Activated T-cell treated with anti-CD3 and anti-CD28 coated beads, Interleukin-2, amount 50 U/mL, for 48 hours (primary cell): ENCODE measurements around the gene SLC25A29.
"Not testable (repeated sequence)": the region's sequence is repeated elsewhere in the genome, so short reads cannot be mapped to it uniquely, and the experiment has no call there.

Experiments
- DNase-seq, 2 experiments: peaks; one replicate each; pipeline ENCODE4 v3.0.0-alpha.2; 2020

The SLC25A29 gene

DNA sequence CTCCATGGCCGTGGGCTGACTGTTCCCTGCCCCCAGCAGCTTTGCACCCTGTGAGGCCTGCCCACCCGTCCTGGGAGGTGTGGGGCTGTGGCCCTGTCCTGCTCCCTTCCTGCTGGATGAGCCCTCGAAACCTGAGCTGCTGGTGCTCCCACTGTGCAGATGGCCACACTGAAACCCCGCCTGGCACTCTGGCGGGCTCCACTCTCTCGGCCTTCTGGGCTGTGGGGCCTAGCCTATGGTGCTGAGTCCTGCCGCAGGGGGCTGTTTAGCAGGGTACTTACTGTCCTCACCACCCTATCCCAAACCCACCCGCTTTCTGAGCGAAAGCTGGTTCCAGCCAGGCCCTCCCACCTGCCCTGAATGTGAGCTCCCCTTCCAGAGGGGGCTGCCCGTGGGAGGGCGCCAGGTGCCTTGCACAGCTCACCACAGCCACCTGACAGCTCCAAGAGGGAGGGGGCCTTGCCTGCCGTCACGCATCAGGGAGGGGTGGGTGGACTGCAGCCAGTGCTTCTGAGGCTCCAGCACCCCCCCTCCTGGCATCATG, 24.2 kb upstream of the SLC25A29 start:
- no peak for DNase-seq

DNA sequence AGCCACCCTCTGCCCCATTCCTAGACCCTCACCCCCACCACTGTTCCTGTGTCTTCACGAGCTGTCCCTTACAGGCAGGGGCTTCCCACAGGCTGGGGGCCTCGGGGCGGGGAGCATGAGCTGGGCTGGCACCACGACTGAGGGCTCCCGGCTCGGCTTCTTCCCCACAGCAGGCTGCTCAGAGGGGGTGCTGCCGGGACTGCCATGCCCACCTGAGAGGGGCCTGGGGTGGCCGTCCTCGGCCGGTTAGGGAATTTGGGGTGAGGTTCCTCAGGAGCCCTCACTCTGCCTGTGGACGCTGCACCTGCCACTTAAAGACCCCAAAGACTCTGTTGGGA, 23.7 kb upstream of the SLC25A29 start:
- DNase-seq = no peak

DNA sequence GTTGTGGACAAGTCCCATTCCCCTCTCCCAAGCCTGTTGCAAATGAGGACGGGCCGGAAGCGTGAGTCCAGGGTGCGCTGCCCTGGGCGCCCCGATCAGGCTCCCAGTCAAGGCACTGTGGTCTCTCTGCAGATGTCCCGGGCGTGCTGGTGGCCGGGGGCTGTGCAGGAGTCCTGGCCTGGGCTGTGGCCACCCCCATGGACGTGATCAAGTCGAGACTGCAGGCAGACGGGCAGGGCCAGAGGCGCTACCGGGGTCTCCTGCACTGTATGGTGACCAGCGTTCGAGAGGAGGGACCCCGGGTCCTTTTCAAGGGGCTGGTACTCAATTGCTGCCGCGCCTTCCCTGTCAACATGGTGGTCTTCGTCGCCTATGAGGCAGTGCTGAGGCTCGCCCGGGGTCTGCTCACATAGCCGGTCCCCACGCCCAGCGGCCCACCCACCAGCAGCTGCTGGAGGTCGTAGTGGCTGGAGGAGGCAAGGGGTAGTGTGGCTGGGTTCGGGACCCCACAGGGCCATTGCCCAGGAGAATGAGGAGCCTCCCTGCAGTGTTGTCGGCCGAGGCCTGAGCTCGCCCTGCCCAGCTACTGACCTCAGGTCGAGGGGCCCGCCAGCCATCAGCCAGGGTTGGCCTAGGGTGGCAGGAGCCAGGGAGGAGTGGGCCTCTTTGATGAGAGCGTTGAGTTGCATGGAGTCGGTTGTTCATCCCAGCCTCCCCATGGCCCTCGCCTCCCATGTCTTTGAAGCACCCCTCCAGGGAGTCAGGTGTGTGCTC, 23.2 kb upstream of the SLC25A29 start:
- DNase-seq = no peak

- no peak for DNase-seq
Observed at GRCh38 chr14:100328495-100329163, 22.4 kb upstream of the SLC25A29 start.

DNA sequence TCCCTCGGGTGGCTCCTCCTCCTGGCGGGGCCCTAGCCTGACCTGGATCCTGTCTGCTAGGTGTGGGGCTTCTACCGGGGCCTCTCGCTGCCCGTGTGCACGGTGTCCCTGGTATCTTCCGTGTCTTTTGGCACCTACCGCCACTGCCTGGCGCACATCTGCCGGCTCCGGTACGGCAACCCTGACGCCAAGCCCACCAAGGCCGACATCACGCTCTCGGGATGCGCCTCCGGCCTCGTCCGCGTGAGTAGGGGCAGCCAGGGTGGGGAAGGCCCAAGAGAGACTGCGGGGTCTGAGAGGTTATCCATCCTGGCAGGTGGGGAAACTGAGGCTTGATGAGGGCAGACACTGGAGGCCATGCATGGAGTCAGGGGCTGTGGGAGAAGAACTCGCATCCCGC, 20.9 kb upstream of the SLC25A29 start:
- DNase-seq = no peak

DNA sequence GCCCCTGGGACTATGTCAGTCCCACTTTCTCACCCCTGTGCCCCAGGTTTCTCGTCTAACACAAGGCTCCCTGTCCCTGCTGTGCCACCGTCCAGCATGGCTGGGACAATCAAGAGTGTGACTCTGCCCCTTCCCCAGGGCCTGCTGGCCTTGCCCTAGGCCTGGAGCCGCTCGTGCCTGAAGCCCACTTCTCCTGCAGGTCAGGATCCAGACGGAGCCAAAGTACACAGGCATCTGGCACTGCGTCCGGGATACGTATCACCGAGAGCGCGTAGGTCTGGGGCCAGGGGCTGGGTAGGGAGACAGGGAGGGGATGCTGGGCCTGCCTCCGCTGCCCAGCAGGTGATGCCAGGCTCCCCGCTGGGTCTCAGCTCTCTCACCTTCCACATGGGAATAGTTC, 19.7 kb upstream of the SLC25A29 start:
- no peak for DNase-seq

DNA sequence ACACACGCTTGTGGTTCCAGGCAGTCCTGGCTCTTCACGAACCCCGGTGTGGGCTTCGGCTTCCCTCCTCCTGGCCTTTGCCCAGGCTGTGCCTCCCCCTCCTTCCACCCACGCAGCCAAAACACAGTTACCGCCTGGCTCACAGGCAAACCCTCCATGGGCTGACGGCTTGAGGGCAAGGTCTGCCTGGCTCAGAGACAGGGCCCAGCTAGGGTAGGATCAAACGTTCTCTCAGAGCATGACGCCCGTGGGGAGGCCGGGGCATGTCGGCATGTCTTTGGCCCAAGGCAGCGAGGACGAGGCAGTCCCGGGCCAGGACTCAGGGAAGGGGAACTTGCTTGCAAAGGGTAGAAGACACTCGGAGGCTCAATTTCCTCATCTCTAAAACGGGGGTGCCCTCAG, 19.0 kb upstream of the SLC25A29 start:
- no peak for DNase-seq

GRCh38 chr14:100323942-100324307, 17.7 kb upstream of the SLC25A29 start:
- no peak for DNase-seq

DNA sequence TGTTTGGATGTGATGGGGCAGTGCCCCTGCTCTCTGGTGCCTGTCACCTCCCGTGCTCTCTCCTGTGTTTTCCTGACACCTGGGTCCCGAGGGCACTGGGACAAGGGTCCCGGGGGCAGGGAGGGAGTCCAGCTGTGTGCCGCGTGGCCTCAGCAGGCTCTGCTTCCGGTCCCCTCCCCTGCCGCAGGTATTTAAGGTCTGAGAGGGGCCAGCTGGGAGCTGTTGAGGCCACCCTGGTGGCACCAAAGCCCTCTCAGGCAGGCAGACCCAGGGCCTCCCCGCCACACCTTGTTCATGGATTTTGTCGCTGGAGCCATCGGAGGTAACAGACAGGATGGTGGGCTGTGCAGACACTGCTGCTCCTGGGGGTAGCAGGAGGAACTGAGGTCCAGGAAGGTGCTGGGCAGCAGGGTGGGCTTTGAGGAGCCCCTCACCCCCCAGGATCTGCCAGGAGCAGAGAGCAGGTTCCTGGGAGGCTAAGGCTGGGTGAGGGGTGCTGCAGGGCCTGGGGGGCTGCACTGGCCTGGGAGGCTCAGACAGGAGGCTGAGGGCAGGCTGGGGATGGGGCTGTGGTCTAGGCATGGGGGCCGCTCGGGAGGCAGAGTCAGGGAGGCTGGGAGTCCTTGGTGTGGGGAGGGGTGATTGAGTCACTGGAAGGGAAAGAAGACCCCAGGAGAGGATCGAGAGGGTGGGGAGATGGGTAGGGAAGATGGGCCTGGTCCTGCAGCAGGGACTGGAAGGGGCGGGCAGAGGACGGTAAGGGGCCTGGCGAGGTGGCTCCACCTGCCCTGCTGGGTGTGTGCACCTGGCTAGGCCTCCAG, 17.1 kb upstream of the SLC25A29 start, which contains the start of gene SLC25A47:
Gene SLC25A47 (plus strand): TSS at position 219 of the 821 bp plus-strand sequence. CDS start 76 bp downstream, at position 295.
- DNase-seq = no peak

DNA sequence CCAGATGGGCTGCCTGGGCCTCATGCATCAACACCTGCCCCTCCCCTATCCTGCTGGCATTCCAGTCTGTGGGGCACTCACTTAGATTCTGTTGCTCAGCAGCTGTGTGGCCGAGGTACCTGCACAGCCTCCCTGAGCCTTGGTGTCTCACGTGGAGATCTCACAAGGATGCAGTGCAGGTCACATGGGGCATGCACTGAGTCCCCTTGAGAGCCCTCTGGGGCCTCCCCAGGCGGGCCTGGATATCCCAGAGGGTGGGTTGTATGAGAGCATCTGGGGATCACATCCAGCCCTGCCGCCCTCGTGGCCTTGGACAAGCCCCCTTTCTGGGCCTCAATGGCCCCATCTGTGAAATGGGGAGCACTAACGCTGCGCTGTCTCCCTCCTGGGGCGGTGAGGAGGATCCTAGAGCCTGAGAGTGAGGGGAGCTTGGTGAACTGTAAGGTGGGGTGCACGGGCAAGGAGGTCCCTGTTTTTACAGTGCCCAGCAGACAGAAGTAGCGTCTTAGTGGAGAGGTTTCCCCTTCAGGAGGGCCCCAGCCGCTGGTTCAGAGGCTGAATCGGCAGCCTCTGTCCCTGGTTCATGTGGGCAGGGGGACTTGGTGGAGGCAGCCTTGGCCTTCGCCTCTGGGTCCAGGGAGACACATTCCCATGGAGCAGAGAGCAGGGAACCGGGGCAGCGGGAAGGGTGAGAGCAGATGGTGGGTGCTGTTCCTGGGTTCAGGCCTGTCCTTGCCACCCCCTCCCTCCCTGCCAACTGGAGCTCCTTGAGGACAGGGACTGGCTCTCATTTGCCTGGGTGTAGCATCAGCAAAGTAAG, 16.1 kb upstream of the SLC25A29 start:
- DNase-seq = no peak

DNA sequence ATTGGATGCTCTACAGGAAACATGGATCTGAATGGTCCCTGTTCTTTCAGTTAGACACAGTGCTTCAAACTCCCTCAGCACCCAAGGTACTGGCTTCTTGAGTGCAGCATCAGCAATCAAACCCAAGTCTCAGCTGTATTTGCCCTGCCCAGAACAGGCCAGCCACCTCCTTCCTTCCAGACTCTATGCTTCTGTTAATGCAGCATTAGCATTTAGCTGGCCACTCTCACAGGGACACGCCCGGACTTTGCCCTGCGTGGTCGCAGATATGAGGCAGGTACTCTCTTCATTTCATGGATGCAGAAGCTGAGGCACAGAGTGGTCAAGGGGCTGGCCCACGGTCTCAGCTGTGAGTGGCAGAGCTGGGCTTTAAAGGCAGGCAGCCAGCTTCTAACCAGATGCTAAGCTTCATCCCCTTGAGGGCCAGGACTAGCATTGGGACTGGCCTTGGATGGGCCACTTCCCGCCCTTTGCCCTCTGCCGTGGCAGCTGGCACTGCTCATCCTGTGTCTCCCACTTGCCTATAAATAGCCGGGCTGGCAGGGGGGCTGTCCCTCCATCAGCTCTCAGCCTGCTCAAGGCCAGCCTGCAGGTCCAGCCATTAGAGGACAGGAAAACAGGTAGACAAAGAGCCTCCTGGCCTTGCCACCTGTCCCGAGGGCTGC, 15.4 kb upstream of the SLC25A29 start:
- DNase-seq = no peak

DNA sequence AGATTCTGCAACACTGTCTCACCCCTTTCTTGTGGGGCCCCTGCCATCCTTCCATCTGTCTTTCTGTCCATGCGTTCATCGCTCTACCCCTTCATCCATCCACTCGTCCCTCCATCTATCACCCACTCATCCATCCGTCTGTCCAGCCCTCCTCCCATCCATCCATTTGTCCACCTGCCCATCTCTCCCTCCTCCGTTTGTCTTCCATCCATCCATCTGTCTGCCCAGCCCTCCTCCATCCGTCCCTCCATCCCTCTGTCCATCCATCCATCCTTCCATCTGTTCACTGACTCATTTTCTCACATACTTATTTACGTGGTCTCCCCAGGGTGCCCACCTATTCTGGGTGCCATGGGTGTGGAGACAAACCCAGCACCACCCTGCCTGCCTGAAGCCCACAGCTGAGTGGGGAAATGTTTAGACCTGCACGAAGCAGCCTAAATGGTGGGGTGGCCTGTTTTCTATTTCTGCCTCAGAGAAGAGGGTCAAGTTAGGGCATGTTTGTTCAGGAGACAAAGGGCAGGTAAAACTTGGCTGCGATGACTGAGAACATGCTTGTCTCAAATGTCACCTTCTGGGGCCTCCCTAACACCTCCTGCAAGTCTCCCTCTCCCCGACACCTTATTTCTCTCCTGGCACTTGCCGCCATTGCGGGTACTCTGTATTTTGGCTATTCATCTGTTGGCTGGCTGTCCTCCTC, 14.1 kb upstream of the SLC25A29 start:
- DNase-seq = no peak

DNA sequence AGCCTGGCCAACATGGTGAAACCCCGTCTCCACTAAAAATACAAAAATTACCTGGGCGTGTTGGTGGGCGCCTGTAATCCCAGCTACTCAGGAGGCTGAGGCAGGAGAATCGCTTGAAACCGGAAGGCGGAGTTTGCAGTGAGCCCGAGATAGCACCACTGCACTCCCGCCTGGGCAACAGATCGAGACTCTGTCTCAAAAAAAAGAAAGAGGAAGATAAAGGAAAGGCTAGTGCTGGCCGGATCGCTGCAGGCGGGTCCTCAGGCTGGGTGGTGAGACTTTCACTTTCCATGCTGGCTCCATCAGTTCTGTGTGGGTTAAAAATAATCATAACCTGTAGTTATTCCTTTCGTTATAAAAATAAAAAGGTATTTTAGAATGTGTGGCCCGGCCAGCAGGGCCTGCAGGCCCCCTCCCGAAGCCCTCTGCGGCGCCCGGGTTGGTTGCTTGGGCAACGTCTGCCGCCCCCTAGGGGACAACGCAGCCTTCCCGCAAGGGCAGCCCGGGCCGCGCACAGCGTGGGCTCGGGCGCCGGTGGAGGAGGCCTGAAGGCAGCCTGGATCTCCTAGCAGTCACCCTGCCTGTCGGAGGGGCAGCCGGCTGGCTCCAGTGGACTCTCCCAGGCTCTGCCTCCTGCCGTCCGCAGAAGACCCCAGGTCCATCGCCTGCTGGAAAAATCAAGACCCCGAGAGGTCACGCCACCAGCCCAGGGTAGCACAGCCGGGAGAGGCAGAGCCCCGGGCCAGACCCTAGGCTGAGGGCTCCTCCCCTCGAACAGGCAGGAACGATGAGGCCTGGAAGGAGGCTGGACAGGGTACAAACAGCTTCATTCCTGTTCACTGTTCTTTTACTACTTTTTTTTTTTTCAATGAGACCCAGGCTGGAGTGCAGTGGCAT, 11.9 kb upstream of the SLC25A29 start:
- peak; percentile 84 to 86 for DNase-seq

- no peak for DNase-seq
Observed at GRCh38 chr14:100317389-100317788, 11.1 kb upstream of the SLC25A29 start.

DNA sequence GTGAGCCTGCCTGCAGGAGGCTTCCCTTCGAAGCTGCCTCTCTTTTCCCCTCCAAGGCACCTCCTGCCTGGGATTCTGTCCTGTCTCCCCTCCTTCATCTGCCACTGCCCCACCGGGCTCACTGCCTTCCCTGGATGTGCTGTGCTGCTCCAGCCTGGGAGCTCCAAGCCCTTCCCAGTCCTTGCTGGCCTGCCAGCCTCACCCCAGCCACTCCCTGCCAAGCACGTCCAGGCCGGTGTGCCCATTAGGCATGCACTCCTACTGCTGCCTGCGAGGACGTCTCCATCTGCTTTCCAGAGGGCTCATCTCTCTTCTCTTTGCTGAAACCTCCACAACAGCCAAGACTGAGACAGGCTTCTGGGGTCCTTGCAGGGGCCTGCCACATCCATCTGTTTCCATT, 8.5 kb upstream of the SLC25A29 start:
- DNase-seq = no peak

- no peak for DNase-seq
Observed at GRCh38 chr14:100313464-100314230, 7.4 kb upstream of the SLC25A29 start.

- DNase-seq = no peak
Observed at GRCh38 chr14:100312877-100313400, 6.7 kb upstream of the SLC25A29 start.

- not testable (repeated sequence) for DNase-seq
Observed at GRCh38 chr14:100312110-100312876, 6.0 kb upstream of the SLC25A29 start.
